ENCODE data around the gene LRRN4.
"Not testable (repeated sequence)": the region's sequence is repeated elsewhere in the genome, so short reads cannot be mapped to it uniquely, and the experiment has no call there.

LRRN4 gene

DNA sequence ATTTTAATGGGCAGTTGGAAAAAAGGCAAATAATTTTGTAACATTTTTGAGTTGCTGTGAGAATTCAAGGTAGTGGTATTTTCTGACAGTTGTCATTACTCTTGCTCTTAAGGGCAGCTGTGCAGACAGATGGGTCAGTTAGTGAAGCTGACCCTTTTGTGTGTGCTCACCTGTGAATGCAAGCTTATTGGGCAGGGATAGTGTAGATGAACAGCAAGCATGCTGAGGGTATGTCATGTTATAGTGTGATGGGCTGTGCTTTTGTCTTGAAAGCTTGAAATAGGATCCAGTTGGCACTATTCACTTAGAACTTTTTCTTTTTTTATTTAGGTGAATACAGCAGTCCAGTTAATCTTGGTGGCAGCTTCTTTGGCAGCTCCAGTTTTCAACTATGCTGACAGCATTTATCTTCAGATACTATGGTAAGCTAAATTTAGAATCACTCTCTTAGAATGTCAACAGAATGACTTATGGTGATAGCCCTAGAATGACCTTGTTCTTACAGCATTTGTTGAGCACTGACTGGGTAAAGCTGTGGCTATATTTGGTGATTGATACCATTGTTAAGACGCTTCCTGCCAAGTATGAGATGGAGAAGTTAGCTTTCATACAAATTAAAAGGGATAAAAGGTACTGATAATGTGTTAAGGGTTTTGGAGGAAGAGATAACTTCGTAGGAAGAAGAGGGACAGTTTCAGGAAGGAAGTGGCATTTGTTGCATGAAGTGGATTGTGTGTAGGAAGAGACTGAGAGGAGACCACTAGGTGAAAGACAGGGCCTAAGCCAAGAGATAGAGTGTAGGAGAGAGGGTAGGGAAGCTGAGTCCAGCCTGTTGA is 19.5 kb downstream of the LRRN4 start:
- Histone ChIP-seq H3K9ac (ENCODE audit: low read length in 2 of 2) (no peak overlapping the region), H3K4me3 (ENCODE audit: low read length in 2 of 2) (no peak overlapping the region), H3K36me3 (ENCODE audit: control insufficient read depth in 2 of 2, insufficient read depth in 2 of 2, low read length in 2 of 2) (peaks cover 4 to 9% of the 10 kb centered on the region in 2 donors), H3K27ac (ENCODE audit: low read length) (peak overlapping the region; percentile 25), H3K27me3 (ENCODE audit: control insufficient read depth in 1 of 2, insufficient read depth in 2 of 2, low read length in 2 of 2) (no peaks in the 10 kb centered on the region), H3K9me3 (ENCODE audit: control insufficient read depth in 2 of 2, low read length in 2 of 2) (no peaks in the 10 kb centered on the region), H3K4me1 (ENCODE audit: control insufficient read depth, insufficient read depth, low read length) (peaks cover 29% of the 10 kb centered on the region)

DNA sequence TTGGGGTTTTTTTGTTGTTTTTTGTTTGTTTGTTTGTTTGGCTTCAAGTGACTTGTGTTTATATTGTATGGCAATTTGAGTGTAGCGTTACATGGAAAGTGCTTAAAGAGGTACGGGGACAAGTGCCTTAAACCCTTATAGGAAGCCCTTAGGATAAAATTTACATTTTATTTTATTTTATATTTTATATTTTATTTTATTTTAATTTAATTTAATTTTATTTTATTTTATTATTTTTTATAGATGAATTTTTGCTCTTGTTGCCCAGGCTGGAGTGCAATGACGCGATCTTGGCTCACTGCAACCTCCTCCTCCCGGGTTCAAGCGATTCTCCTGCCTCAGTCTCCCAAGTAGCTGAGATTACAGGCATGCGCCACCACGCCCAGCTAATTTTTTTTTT is 21.0 kb downstream of the LRRN4 start:
- H3K36me3 ChIP-seq (ENCODE audit: control insufficient read depth in 2 of 2, insufficient read depth in 2 of 2, low read length in 2 of 2); H3K9ac ChIP-seq (ENCODE audit: low read length in 2 of 2); H3K4me3 ChIP-seq (ENCODE audit: low read length in 2 of 2); H3K27me3 ChIP-seq (ENCODE audit: control insufficient read depth in 1 of 2, insufficient read depth in 2 of 2, low read length in 2 of 2); H3K27ac ChIP-seq (ENCODE audit: low read length); H3K9me3 ChIP-seq (ENCODE audit: control insufficient read depth in 2 of 2, low read length in 2 of 2): not testable (repeated sequence)
- peaks cover 21% of the 10 kb centered on the region for H3K4me1 ChIP-seq (ENCODE audit: control insufficient read depth, insufficient read depth, low read length)

DNA sequence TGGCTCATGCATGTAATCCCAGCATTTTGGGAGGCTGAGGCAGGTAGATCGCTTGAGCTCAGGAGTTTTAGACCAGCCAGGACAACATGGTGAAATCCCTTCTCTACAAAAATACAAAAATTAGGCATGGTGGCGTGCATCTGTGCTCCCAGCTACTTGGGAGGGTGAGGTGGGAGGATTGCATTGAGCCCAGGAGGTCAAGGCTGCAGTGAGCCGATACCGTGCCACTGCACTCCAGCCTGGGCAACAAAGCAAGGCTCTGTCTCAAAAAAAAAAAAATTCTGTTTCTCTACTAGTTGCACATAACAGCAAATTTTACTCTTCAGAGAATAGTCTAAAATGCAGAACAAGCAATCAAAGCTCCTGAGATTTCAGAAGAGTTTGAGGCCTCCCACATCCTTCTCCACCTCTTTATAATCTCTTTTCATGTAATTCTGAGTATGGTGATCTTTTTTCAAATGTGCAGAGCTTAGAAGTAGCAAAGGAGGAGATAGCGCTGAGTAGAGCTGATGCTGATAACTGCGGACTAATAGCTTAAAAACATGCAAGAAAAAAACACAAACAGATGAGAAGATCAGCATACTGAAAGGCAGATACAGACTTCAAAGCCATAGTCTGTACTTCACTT is 23.3 kb downstream of the LRRN4 start:
- Histone ChIP-seq H3K4me3 (ENCODE audit: low read length in 2 of 2) (no peak overlapping the region), H3K27me3 (ENCODE audit: control insufficient read depth in 1 of 2, insufficient read depth in 2 of 2, low read length in 2 of 2) (no peaks in the 10 kb centered on the region), H3K36me3 (ENCODE audit: control insufficient read depth in 2 of 2, insufficient read depth in 2 of 2, low read length in 2 of 2) (peaks cover 7% of the 10 kb centered on the region in 2 donors), H3K9ac (ENCODE audit: low read length in 2 of 2) (no peak overlapping the region), H3K9me3 (ENCODE audit: control insufficient read depth in 2 of 2, low read length in 2 of 2) (no peaks in the 10 kb centered on the region), H3K4me1 (ENCODE audit: control insufficient read depth, insufficient read depth, low read length) (peaks cover 21% of the 10 kb centered on the region), H3K27ac (ENCODE audit: low read length) (no peak overlapping the region)

DNA sequence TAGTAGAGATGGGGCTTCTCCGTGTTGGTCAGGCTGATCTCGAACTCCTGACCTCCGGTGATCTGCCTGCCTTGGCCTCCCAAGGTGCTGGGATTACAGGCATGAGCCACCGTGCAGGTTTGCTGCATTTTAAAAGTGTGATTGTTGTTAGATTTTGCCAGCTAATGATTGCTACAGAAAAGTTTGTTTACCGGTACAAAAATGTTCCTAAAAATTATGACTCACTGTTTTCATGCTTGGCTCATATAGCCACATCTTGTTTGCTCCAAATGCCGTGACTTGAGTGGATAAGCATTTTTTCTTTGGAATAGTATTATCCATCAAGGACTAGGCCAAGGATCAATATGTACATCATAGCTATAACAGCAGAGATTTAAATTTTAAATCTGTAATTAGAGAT is 24.3 kb downstream of the LRRN4 start:
- no peaks in the 10 kb centered on the region for H3K9me3 ChIP-seq (ENCODE audit: control insufficient read depth in 2 of 2, low read length in 2 of 2)
- H3K4me3 ChIP-seq (ENCODE audit: low read length in 2 of 2): no peak overlapping the region
- H3K27ac ChIP-seq (ENCODE audit: low read length): no peak overlapping the region
- H3K27me3 ChIP-seq (ENCODE audit: control insufficient read depth in 1 of 2, insufficient read depth in 2 of 2, low read length in 2 of 2): no peaks in the 10 kb centered on the region
- H3K4me1 ChIP-seq (ENCODE audit: control insufficient read depth, insufficient read depth, low read length): peaks cover 18% of the 10 kb centered on the region
- H3K9ac ChIP-seq (ENCODE audit: low read length in 2 of 2): no peak overlapping the region
- peaks cover 11 to 13% of the 10 kb centered on the region in 2 donors for H3K36me3 ChIP-seq (ENCODE audit: control insufficient read depth in 2 of 2, insufficient read depth in 2 of 2, low read length in 2 of 2)

DNA sequence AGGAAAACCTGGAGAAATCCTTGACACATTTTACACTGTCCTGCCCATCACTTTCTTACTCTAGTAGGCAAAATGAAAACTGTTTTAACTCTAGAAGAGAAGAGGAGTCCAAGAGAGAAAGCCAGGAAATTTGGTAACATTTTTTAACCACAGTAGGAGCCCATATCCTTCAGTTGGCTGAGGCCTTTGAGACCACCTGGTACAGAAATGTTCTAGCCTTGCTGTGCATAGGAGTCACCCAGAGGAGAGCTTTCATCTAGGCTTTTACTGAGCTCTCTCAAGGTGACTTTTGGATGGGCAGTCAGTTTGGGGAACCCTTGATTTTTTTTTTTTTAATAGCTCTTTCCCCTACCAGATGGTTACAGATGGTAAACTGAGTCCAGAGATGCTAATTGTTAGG is 25.0 kb downstream of the LRRN4 start:
- peaks cover 16 to 18% of the 10 kb centered on the region in 2 donors for H3K36me3 ChIP-seq (ENCODE audit: control insufficient read depth in 2 of 2, insufficient read depth in 2 of 2, low read length in 2 of 2)
- no peak overlapping the region for H3K9ac ChIP-seq (ENCODE audit: low read length in 2 of 2)
- no peaks in the 10 kb centered on the region for H3K9me3 ChIP-seq (ENCODE audit: control insufficient read depth in 2 of 2, low read length in 2 of 2)
- H3K4me3 ChIP-seq (ENCODE audit: low read length in 2 of 2): no peak overlapping the region
- H3K27ac ChIP-seq (ENCODE audit: low read length): no peak overlapping the region
- no peaks in the 10 kb centered on the region for H3K27me3 ChIP-seq (ENCODE audit: control insufficient read depth in 1 of 2, insufficient read depth in 2 of 2, low read length in 2 of 2)
- peaks cover 11% of the 10 kb centered on the region for H3K4me1 ChIP-seq (ENCODE audit: control insufficient read depth, insufficient read depth, low read length)

- H3K9ac ChIP-seq (ENCODE audit: low read length in 2 of 2): no peak overlapping the region
- H3K36me3 ChIP-seq (ENCODE audit: control insufficient read depth in 2 of 2, insufficient read depth in 2 of 2, low read length in 2 of 2): peaks cover 12 to 15% of the 10 kb centered on the region in 2 donors
- no peak overlapping the region for H3K27ac ChIP-seq (ENCODE audit: low read length)
- no peaks in the 10 kb centered on the region for H3K9me3 ChIP-seq (ENCODE audit: control insufficient read depth in 2 of 2, low read length in 2 of 2)
- peaks cover 5% of the 10 kb centered on the region for H3K4me1 ChIP-seq (ENCODE audit: control insufficient read depth, insufficient read depth, low read length)
- H3K27me3 ChIP-seq (ENCODE audit: control insufficient read depth in 1 of 2, insufficient read depth in 2 of 2, low read length in 2 of 2): no peaks in the 10 kb centered on the region
- no peak overlapping the region for H3K4me3 ChIP-seq (ENCODE audit: low read length in 2 of 2)
Measured at GRCh38 chr20:6026051-6026450, 27.8 kb downstream of the LRRN4 start.

GRCh38 chr20:6024768-6025167 is 29.1 kb downstream of the LRRN4 start:
- H3K27ac ChIP-seq (ENCODE audit: low read length): no peak overlapping the region
- no peak overlapping the region for H3K9ac ChIP-seq (ENCODE audit: low read length in 2 of 2)
- no peak overlapping the region for H3K4me3 ChIP-seq (ENCODE audit: low read length in 2 of 2)
- H3K4me1 ChIP-seq (ENCODE audit: control insufficient read depth, insufficient read depth, low read length): peaks cover 5% of the 10 kb centered on the region
- no peaks in the 10 kb centered on the region for H3K27me3 ChIP-seq (ENCODE audit: control insufficient read depth in 1 of 2, insufficient read depth in 2 of 2, low read length in 2 of 2)
- no peaks in the 10 kb centered on the region for H3K9me3 ChIP-seq (ENCODE audit: control insufficient read depth in 2 of 2, low read length in 2 of 2)
- peaks cover 12 to 15% of the 10 kb centered on the region in 2 donors for H3K36me3 ChIP-seq (ENCODE audit: control insufficient read depth in 2 of 2, insufficient read depth in 2 of 2, low read length in 2 of 2)

DNA sequence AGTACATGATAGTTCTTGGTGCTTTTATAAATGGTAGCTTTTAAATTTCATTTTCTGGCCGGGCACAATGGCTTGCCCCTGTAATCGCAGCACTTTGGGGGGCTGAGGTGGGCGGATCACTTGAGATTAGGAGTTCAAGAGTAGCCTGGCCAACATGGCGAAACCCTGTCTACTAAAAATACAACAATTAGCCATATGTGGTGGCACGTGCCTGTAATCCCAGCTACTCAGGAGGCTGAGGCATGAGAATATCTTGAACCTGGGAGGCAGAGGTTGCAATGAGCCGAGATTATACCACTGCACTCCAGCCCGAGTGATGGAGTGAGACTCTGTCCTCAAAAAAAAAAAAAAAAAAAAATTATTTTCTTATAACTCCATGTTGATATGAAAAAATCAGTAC is 36.0 kb downstream of the LRRN4 start:
- no peaks in the 10 kb centered on the region for H3K27me3 ChIP-seq (ENCODE audit: control insufficient read depth in 1 of 2, insufficient read depth in 2 of 2, low read length in 2 of 2)
- H3K36me3 ChIP-seq (ENCODE audit: control insufficient read depth in 2 of 2, insufficient read depth in 2 of 2, low read length in 2 of 2): peaks cover 10 to 16% of the 10 kb centered on the region in 2 donors

DNA sequence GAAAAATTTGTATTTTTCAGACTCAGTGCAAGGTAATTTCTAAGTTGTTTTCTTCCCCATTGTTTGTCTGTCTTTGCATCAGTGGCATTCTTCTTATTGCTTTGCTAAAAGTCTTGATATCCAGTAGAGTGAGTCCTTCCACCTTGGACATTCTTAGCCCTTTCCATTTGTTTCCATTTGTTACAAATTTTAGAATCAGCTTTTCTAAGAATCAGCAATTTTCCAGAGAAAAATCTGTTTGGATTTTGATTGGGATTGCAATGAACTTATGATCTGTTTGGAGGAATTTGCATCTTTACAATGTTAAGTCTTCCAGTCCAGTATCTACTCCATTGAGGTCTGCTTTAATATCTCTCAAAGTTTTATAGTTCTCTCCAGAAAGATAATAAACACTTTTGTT is 36.4 kb downstream of the LRRN4 start:
- no peak overlapping the region for H3K9ac ChIP-seq (ENCODE audit: low read length in 2 of 2)
- H3K36me3 ChIP-seq (ENCODE audit: control insufficient read depth in 2 of 2, insufficient read depth in 2 of 2, low read length in 2 of 2): peaks cover 10 to 18% of the 10 kb centered on the region in 2 donors
- H3K4me3 ChIP-seq (ENCODE audit: low read length in 2 of 2): no peak overlapping the region
- no peak overlapping the region for H3K27ac ChIP-seq (ENCODE audit: low read length)
- no peaks in the 10 kb centered on the region for H3K9me3 ChIP-seq (ENCODE audit: control insufficient read depth in 2 of 2, low read length in 2 of 2)
- no peaks in the 10 kb centered on the region for H3K27me3 ChIP-seq (ENCODE audit: control insufficient read depth in 1 of 2, insufficient read depth in 2 of 2, low read length in 2 of 2)
- H3K4me1 ChIP-seq (ENCODE audit: control insufficient read depth, insufficient read depth, low read length): no peaks in the 10 kb centered on the region

More for the DNA sequence above, 36.0 kb downstream of the LRRN4 start:
- no peak overlapping the region for H3K27ac ChIP-seq (ENCODE audit: low read length)
- H3K9me3 ChIP-seq (ENCODE audit: control insufficient read depth in 2 of 2, low read length in 2 of 2): no peaks in the 10 kb centered on the region
- no peaks in the 10 kb centered on the region for H3K4me1 ChIP-seq (ENCODE audit: control insufficient read depth, insufficient read depth, low read length)
- H3K4me3 ChIP-seq (ENCODE audit: low read length in 2 of 2): no peak overlapping the region
- H3K9ac ChIP-seq (ENCODE audit: low read length in 2 of 2): no peak overlapping the region

DNA sequence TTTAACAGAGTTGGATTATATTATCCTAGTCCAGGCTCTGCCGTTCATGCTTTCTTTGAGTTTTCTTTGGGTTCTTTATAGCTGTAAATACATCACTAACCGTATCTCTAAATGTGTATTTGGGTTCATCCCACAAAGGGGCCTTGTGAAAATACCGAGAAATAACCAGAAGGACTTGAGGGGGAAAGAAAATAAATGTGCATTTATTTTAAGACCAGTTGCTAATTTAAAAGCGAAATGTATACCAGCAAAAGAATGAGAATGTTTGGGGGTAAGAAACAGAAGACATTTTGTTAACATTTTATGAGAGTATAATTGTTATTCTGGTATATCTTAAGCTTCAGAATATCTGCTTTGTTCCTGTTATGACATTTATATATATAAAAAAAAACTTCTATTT is 38.9 kb downstream of the LRRN4 start:
- H3K4me1 ChIP-seq (ENCODE audit: control insufficient read depth, insufficient read depth, low read length): no peaks in the 10 kb centered on the region
- H3K9ac ChIP-seq (ENCODE audit: low read length in 2 of 2): no peak overlapping the region
- H3K4me3 ChIP-seq (ENCODE audit: low read length in 2 of 2): no peak overlapping the region
- H3K36me3 ChIP-seq (ENCODE audit: control insufficient read depth in 2 of 2, insufficient read depth in 2 of 2, low read length in 2 of 2): peaks cover 15 to 27% of the 10 kb centered on the region in 2 donors
- H3K9me3 ChIP-seq (ENCODE audit: control insufficient read depth in 2 of 2, low read length in 2 of 2): no peaks in the 10 kb centered on the region
- no peak overlapping the region for H3K27ac ChIP-seq (ENCODE audit: low read length)
- H3K27me3 ChIP-seq (ENCODE audit: control insufficient read depth in 1 of 2, insufficient read depth in 2 of 2, low read length in 2 of 2): no peaks in the 10 kb centered on the region

GRCh38 chr20:6014017-6014416 is 39.8 kb downstream of the LRRN4 start:
- H3K4me1 ChIP-seq (ENCODE audit: control insufficient read depth, insufficient read depth, low read length): no peaks in the 10 kb centered on the region
- H3K9me3 ChIP-seq (ENCODE audit: control insufficient read depth in 2 of 2, low read length in 2 of 2): no peaks in the 10 kb centered on the region
- H3K4me3 ChIP-seq (ENCODE audit: low read length in 2 of 2): no peak overlapping the region
- peaks cover 15 to 27% of the 10 kb centered on the region in 2 donors for H3K36me3 ChIP-seq (ENCODE audit: control insufficient read depth in 2 of 2, insufficient read depth in 2 of 2, low read length in 2 of 2)
- H3K9ac ChIP-seq (ENCODE audit: low read length in 2 of 2): no peak overlapping the region
- H3K27ac ChIP-seq (ENCODE audit: low read length): no peak overlapping the region
- no peaks in the 10 kb centered on the region for H3K27me3 ChIP-seq (ENCODE audit: control insufficient read depth in 1 of 2, insufficient read depth in 2 of 2, low read length in 2 of 2)

Measured in stomach smooth muscle (tissue), 2 donors.